ENCODE results near the gene ST6GALNAC2. TPM values are rescaled to one million over a fixed set of nuclear protein-coding genes. Genes with fewer than 3 reads are reported as not detected.

Gene ST6GALNAC2
- total RNA-seq, 1 donor, result 0.63 TPM

DNA sequence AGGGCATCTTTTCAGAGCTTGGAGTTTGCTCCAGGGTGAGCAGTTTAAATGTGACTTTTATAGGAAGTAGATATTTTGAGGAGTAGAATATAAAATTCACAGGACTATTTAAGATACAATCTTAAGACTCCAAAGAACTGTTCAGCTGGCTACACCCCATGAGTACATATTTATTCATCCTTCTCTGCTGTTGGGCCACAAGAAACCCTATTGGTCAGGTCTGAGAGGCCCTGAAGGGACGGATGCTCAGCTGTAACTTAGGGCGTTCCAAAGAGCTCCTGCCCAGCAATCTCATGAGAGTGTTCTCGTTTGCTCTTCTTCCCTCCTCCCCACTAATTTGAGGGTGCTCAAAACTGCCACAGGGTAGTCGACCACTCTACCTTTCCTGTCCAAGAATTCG lies 7.3 kb downstream of the ST6GALNAC2 start:
- H3K4me3 ChIP-seq (ENCODE audit: low read depth, low read length), result no peak overlapping the region
- TF ChIP-seq, protein P1, sequence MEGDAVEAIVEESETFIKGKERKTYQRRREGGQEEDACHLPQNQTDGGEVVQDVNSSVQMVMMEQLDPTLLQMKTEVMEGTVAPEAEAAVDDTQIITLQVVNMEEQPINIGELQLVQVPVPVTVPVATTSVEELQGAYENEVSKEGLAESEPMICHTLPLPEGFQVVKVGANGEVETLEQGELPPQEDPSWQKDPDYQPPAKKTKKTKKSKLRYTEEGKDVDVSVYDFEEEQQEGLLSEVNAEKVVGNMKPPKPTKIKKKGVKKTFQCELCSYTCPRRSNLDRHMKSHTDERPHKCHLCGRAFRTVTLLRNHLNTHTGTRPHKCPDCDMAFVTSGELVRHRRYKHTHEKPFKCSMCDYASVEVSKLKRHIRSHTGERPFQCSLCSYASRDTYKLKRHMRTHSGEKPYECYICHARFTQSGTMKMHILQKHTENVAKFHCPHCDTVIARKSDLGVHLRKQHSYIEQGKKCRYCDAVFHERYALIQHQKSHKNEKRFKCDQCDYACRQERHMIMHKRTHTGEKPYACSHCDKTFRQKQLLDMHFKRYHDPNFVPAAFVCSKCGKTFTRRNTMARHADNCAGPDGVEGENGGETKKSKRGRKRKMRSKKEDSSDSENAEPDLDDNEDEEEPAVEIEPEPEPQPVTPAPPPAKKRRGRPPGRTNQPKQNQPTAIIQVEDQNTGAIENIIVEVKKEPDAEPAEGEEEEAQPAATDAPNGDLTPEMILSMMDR (IDR thresholded peaks at IDR 0.05; ENCODE audit: insufficient read depth, low read length), result no peak
- DNase-seq (ENCODE audit: low read depth), result no peak

- no peak for DNase-seq (ENCODE audit: low read depth)
Observed at GRCh38 chr17:76577876-76578275, 7.8 kb downstream of the ST6GALNAC2 start.

DNA sequence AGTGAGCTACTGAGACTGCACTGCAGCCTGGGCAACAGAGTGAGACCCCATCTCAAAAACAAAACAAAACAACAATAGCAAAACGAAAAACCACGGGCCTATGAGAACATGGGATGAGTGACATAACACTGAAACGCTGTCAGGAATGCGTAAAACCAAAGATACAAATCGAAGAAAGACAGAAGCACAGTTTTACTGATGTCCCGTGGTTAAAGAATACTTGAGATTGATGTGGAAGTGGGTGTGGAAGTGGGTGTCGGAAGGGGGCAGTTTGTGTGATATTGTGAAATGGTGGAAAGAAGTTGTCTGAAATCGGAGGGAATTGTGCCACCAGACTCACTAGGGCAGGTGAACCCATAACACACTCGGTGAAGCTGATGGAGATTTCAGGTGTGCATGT lies 9.5 kb downstream of the ST6GALNAC2 start:
- no peak for DNase-seq (ENCODE audit: low read depth)
- no peak overlapping the region for H3K4me3 ChIP-seq (ENCODE audit: low read depth, low read length)
- TF ChIP-seq, protein P1 (IDR thresholded peaks at IDR 0.05; ENCODE audit: insufficient read depth, low read length), result no peak

More at GRCh38 chr17:76577876-76578275, 7.8 kb downstream of the ST6GALNAC2 start:
- TF ChIP-seq, protein P1 (IDR thresholded peaks at IDR 0.05; ENCODE audit: insufficient read depth, low read length), result no peak
- H3K4me3 ChIP-seq (ENCODE audit: low read depth, low read length), result no peak overlapping the region

GRCh38 chr17:76575570-76575969 lies 10.1 kb downstream of the ST6GALNAC2 start:
- TF ChIP-seq, protein P1 (IDR thresholded peaks at IDR 0.05; ENCODE audit: insufficient read depth, low read length), result no peak
- DNase-seq (ENCODE audit: low read depth), result no peak

GRCh38 chr17:76574166-76574565 lies 11.5 kb downstream of the ST6GALNAC2 start:
- DNase-seq (ENCODE audit: low read depth), result no peak
- no peak overlapping the region for H3K4me3 ChIP-seq (ENCODE audit: low read depth, low read length)
- TF ChIP-seq, protein P1 (IDR thresholded peaks at IDR 0.05; ENCODE audit: insufficient read depth, low read length), result no peak

More at GRCh38 chr17:76575570-76575969, 10.1 kb downstream of the ST6GALNAC2 start:
- H3K4me3 ChIP-seq (ENCODE audit: low read depth, low read length), result no peak overlapping the region

GRCh38 chr17:76573096-76573495 lies 12.6 kb downstream of the ST6GALNAC2 start:
- no peak overlapping the region for H3K4me3 ChIP-seq (ENCODE audit: low read depth, low read length)
- TF ChIP-seq, protein P1 (IDR thresholded peaks at IDR 0.05; ENCODE audit: insufficient read depth, low read length), result no peak
- no peak for DNase-seq (ENCODE audit: low read depth)

Measured in fibroblast of the aortic adventitia (primary cell).